ENCODE results near the gene HK3. TPM values are rescaled to one million over a fixed set of nuclear protein-coding genes. Genes with fewer than 3 reads are reported as not detected.
A peak's percentile ranks its signal among the peaks of the same experiment; 100 is the strongest.

HK3 gene
- total RNA-seq, 1 experiment from 2014 or later = 0.17 TPM

DNA sequence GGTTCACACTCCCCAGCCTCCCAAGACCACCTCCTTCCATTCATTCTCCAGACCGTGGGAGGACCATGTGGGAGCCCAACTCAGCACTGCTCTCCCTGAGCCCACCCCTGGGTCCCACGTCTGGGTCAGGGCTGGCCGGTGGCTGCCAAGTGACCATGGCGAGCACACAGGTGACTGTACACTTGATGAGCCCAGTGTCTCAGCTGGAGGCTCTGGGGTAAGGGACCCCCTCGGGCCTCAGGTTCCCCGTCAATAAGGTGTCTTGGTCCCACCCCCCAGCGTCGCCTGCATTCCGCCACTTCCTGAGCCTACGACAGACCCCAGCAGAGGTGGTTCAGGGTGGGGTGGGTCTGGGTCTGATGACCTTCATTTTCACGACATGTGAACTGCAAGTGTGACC, 38.8 kb downstream of the HK3 start:
- no peaks in the 10 kb centered on the region for H3K9me3 Mint-ChIP-seq
- ChIA-PET CTCF (interaction anchor here (1.2 to 1.5 kb wide), 2 partner anchors 200 kb away, joined by 3 to 5 read pairs; no protein-coding TSS in a partner anchor), POLR2A (no interaction called here)
- DNase-seq (ENCODE audit: low spot score) (no peak), ATAC-seq (no peak)
- peak overlapping the region; percentile 74; the same call in 1 of the 2 replicates for H3K27ac Mint-ChIP-seq
- H3K4me3 Mint-ChIP-seq = no peak overlapping the region
- H3K4me1 Mint-ChIP-seq = peaks cover 14% of the 10 kb centered on the region
- H3K27me3 Mint-ChIP-seq (ENCODE audit: low read depth) = no peaks in the 10 kb centered on the region
- TF ChIP-seq, protein P1, sequence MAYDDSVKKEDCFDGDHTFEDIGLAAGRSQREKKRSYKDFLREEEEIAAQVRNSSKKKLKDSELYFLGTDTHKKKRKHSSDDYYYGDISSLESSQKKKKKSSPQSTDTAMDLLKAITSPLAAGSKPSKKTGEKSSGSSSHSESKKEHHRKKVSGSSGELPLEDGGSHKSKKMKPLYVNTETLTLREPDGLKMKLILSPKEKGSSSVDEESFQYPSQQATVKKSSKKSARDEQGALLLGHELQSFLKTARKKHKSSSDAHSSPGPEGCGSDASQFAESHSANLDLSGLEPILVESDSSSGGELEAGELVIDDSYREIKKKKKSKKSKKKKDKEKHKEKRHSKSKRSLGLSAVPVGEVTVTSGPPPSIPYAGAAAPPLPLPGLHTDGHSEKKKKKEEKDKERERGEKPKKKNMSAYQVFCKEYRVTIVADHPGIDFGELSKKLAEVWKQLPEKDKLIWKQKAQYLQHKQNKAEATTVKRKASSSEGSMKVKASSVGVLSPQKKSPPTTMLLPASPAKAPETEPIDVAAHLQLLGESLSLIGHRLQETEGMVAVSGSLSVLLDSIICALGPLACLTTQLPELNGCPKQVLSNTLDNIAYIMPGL (CRISPR knock-in tag; IDR thresholded peaks at IDR 0.05) = no peak
- TF ChIP-seq ZNF423 (CRISPR knock-in tag; IDR thresholded peaks at IDR 0.05) = no peak
- TF ChIP-seq ZNF671 (CRISPR knock-in tag; IDR thresholded peaks at IDR 0.05) = no peak
- no peak for TF ChIP-seq SP1 (CRISPR knock-in tag; conservative IDR thresholded peaks at IDR 0.05)
- TF ChIP-seq, protein P2, sequence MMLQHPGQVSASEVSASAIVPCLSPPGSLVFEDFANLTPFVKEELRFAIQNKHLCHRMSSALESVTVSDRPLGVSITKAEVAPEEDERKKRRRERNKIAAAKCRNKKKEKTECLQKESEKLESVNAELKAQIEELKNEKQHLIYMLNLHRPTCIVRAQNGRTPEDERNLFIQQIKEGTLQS (CRISPR knock-in tag; conservative IDR thresholded peaks at IDR 0.05) = no peak
- TF ChIP-seq CREM (CRISPR knock-in tag; IDR thresholded peaks at IDR 0.05) = no peak
- TF ChIP-seq, protein P3, sequence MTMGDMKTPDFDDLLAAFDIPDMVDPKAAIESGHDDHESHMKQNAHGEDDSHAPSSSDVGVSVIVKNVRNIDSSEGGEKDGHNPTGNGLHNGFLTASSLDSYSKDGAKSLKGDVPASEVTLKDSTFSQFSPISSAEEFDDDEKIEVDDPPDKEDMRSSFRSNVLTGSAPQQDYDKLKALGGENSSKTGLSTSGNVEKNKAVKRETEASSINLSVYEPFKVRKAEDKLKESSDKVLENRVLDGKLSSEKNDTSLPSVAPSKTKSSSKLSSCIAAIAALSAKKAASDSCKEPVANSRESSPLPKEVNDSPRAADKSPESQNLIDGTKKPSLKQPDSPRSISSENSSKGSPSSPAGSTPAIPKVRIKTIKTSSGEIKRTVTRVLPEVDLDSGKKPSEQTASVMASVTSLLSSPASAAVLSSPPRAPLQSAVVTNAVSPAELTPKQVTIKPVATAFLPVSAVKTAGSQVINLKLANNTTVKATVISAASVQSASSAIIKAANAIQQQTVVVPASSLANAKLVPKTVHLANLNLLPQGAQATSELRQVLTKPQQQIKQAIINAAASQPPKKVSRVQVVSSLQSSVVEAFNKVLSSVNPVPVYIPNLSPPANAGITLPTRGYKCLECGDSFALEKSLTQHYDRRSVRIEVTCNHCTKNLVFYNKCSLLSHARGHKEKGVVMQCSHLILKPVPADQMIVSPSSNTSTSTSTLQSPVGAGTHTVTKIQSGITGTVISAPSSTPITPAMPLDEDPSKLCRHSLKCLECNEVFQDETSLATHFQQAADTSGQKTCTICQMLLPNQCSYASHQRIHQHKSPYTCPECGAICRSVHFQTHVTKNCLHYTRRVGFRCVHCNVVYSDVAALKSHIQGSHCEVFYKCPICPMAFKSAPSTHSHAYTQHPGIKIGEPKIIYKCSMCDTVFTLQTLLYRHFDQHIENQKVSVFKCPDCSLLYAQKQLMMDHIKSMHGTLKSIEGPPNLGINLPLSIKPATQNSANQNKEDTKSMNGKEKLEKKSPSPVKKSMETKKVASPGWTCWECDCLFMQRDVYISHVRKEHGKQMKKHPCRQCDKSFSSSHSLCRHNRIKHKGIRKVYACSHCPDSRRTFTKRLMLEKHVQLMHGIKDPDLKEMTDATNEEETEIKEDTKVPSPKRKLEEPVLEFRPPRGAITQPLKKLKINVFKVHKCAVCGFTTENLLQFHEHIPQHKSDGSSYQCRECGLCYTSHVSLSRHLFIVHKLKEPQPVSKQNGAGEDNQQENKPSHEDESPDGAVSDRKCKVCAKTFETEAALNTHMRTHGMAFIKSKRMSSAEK (CRISPR knock-in tag; IDR thresholded peaks at IDR 0.05; ENCODE audit: borderline replicate concordance) = no peak
- TF ChIP-seq ZNF263 (CRISPR knock-in tag; IDR thresholded peaks at IDR 0.05; ENCODE audit: low read depth) = no peak
- TF ChIP-seq, protein P4, sequence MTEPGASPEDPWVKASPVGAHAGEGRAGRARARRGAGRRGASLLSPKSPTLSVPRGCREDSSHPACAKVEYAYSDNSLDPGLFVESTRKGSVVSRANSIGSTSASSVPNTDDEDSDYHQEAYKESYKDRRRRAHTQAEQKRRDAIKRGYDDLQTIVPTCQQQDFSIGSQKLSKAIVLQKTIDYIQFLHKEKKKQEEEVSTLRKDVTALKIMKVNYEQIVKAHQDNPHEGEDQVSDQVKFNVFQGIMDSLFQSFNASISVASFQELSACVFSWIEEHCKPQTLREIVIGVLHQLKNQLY (CRISPR knock-in tag; IDR thresholded peaks at IDR 0.05) = no peak
- TF ChIP-seq, protein P5, sequence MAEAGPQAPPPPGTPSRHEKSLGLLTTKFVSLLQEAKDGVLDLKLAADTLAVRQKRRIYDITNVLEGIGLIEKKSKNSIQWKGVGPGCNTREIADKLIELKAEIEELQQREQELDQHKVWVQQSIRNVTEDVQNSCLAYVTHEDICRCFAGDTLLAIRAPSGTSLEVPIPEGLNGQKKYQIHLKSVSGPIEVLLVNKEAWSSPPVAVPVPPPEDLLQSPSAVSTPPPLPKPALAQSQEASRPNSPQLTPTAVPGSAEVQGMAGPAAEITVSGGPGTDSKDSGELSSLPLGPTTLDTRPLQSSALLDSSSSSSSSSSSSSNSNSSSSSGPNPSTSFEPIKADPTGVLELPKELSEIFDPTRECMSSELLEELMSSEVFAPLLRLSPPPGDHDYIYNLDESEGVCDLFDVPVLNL (CRISPR knock-in tag; IDR thresholded peaks at IDR 0.05; ENCODE audit: borderline replicate concordance, low read depth) = no peak
- TF ChIP-seq FOXJ3 (CRISPR knock-in tag; IDR thresholded peaks at IDR 0.05; ENCODE audit: borderline replicate concordance) = no peak
- H3K36me3 Mint-ChIP-seq = no peaks in the 10 kb centered on the region

DNA sequence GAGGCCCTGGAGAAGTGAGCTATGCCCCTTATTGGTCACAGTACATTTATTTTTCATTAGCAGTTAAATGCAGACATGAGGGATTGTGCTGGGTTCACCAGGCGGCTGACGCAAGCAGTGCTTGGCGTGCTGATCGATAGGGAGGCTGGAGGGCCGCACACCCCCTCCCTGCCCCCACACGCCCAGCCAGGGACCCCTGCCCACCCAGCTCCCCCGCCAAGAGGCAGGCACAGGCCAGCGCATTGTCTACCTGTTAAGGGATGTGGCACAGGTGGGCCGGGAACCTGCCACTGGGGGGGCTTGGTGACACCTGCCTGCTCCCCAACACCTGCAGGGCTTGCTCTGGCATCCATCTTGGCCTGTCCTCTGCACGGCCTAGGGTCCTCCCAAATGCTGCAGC, 39.2 kb downstream of the HK3 start:
- POLR2A ChIA-PET = no interaction called here

More for the DNA sequence above, 39.2 kb downstream of the HK3 start:
- Mint-ChIP-seq H3K4me1 (peaks cover 14% of the 10 kb centered on the region), H3K9me3 (no peaks in the 10 kb centered on the region), H3K27me3 (ENCODE audit: low read depth) (no peaks in the 10 kb centered on the region), H3K4me3 (no peak overlapping the region), H3K27ac (no peak overlapping the region), H3K36me3 (no peaks in the 10 kb centered on the region)
- CTCF ChIA-PET = interaction anchor here (1.5 kb wide), 1 partner anchor 199 kb away, joined by 5 read pairs; no protein-coding TSS in a partner anchor
- DNase-seq (ENCODE audit: low spot score) (no peak), ATAC-seq (no peak)
- TF ChIP-seq, protein P6, sequence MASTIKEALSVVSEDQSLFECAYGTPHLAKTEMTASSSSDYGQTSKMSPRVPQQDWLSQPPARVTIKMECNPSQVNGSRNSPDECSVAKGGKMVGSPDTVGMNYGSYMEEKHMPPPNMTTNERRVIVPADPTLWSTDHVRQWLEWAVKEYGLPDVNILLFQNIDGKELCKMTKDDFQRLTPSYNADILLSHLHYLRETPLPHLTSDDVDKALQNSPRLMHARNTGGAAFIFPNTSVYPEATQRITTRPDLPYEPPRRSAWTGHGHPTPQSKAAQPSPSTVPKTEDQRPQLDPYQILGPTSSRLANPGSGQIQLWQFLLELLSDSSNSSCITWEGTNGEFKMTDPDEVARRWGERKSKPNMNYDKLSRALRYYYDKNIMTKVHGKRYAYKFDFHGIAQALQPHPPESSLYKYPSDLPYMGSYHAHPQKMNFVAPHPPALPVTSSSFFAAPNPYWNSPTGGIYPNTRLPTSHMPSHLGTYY (CRISPR knock-in tag; IDR thresholded peaks at IDR 0.05) = no peak
- TF ChIP-seq TCF7 (CRISPR knock-in tag; IDR thresholded peaks at IDR 0.05; ENCODE audit: low read depth) (no peak), TEAD1 (CRISPR knock-in tag; IDR thresholded peaks at IDR 0.05) (no peak), PRRX2 (CRISPR knock-in tag; IDR thresholded peaks at IDR 0.05) (no peak)
- TF ChIP-seq, protein P4 (CRISPR knock-in tag; IDR thresholded peaks at IDR 0.05) = no peak

All from WTC11 (cell line).